Measurements from ENCODE around the gene RPL19.

DNA sequence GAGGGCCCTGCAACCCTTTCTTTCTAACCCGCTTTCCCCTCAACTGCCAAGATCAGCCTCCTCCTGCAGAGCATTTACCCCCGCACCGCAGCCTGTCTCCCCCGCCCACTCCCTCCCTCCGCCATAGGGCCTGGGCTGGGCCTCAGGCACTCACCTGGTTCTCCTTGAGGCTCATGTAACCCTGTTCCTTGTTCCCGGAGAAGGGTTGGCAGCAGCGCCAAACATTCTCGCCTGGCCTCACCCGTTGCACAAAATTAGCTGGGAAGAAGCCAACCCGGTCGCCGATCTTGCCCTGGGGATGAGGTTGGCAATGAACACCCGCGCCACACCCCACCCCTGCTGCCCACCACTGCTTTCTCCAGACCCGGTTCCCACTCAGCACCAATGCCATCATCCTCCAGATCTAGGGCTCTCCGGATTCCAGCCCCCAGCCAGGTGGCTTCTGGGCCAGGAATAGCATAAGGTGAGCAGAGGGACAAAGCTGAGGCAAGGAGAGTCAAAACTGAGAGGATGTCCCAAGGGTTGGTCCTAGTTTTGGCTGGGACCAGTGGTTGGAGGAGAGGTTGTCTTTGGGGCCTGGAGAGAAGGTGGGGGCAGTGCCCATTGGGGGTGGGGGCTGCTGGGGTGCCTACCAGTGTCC is 12.9 kb downstream of the RPL19 start:
- TF ChIP-seq, protein P1, sequence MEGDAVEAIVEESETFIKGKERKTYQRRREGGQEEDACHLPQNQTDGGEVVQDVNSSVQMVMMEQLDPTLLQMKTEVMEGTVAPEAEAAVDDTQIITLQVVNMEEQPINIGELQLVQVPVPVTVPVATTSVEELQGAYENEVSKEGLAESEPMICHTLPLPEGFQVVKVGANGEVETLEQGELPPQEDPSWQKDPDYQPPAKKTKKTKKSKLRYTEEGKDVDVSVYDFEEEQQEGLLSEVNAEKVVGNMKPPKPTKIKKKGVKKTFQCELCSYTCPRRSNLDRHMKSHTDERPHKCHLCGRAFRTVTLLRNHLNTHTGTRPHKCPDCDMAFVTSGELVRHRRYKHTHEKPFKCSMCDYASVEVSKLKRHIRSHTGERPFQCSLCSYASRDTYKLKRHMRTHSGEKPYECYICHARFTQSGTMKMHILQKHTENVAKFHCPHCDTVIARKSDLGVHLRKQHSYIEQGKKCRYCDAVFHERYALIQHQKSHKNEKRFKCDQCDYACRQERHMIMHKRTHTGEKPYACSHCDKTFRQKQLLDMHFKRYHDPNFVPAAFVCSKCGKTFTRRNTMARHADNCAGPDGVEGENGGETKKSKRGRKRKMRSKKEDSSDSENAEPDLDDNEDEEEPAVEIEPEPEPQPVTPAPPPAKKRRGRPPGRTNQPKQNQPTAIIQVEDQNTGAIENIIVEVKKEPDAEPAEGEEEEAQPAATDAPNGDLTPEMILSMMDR (IDR thresholded peaks at IDR 0.05; ENCODE audit: extremely low read depth in 1 of 2, insufficient read depth in 1 of 2, low read depth in 1 of 2, low read length in 2 of 2), result no peak
- TF ChIP-seq EZH2 (IDR thresholded peaks at IDR 0.05; ENCODE audit: borderline replicate concordance, low read depth, low read length, severe bottlenecking) (no peak), POLR2A (IDR thresholded peaks at IDR 0.05; ENCODE audit: low read depth, low read length) (no peak), MYC (IDR thresholded peaks at IDR 0.05; ENCODE audit: low read depth, low read length) (no peak)
